ENCODE measurements around the gene ESRRB.

ESRRB gene

DNA sequence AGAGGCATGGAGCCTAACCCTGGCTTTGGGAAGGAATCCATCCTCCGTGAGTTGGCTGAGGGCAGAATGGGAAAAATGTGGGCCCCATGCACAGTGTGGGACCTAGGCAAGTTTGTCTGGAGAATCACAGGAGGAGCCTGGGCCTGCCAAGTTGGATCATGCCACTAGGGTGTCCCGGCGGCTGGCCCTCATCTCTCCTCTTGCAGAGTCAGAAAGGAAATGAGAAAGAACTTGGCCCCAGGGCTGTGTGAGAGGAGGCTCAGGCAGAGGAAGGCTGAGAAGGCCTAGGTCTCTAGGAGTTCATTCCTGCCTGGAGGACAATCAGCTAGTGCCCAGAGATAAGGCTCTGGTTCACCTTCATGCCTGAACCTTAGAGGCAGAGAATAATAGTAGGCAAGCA, 2.5 kb upstream of the ESRRB start:
- DNase-seq (ENCODE audit: low read depth in 1 of 2, low spot score in 1 of 2) = no peak
- no peak for TF ChIP-seq JUND (IDR thresholded peaks at IDR 0.05; ENCODE audit: low read depth)
- in situ Hi-C loops (cut with HindIII; ENCODE audit: low pct_unique_long_range_greater_than_20kb, low sequenced_read_pairs) = no loop called here

DNA sequence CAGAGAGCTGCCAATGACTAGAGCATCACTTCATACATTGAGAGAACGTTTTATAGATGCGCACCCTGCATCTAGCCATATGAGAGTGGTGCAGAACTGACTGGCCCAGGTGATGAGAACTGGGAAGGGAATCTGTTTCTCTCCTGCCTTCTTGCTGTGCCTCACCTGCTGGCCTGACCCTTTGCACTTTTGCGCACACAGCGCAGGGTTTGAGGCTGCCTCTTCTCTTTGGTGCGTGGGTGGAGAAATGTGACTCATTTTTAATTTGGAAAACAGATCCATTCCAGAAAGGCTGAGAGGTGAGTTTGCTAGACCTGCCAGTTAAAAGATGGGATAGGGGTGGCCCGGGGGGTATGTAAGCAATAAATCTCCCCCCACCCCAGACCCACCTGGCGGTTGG, 453 bp upstream of the ESRRB start:
- TF ChIP-seq JUND (IDR thresholded peaks at IDR 0.05; ENCODE audit: low read depth) = no peak
- in situ Hi-C loops (cut with HindIII; ENCODE audit: low pct_unique_long_range_greater_than_20kb, low sequenced_read_pairs) = no loop called here
- DNase-seq (ENCODE audit: low read depth in 1 of 2, low spot score in 1 of 2) = no peak

DNA sequence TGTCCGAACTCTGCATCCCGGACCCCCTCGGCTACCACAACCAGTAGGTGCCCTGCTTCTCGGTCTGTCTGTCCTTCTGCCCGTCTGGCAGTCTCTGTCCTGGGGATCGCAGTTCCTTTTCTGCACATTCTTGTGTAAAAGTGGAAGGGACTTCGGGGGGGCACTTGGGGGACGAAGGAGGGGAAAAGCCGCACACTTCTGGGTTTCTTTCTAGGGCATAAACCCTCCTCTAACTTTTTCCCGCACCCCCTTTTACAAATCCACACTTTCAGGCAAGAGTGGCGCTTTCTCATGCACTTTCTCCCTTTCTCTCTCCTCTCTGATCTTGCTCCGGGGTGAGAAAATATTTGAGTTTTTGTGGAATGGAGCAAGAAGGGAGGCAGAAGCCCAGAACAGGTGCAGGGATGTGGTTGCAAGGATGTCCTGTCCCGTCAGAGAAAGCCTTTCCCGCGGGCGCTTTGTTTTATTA, 506 bp downstream of the ESRRB start:
- in situ Hi-C loops (cut with HindIII; ENCODE audit: low pct_unique_long_range_greater_than_20kb, low sequenced_read_pairs) = no loop called here
- no peak for DNase-seq (ENCODE audit: low read depth in 1 of 2, low spot score in 1 of 2)
- TF ChIP-seq JUND (IDR thresholded peaks at IDR 0.05; ENCODE audit: low read depth) = no peak

DNA sequence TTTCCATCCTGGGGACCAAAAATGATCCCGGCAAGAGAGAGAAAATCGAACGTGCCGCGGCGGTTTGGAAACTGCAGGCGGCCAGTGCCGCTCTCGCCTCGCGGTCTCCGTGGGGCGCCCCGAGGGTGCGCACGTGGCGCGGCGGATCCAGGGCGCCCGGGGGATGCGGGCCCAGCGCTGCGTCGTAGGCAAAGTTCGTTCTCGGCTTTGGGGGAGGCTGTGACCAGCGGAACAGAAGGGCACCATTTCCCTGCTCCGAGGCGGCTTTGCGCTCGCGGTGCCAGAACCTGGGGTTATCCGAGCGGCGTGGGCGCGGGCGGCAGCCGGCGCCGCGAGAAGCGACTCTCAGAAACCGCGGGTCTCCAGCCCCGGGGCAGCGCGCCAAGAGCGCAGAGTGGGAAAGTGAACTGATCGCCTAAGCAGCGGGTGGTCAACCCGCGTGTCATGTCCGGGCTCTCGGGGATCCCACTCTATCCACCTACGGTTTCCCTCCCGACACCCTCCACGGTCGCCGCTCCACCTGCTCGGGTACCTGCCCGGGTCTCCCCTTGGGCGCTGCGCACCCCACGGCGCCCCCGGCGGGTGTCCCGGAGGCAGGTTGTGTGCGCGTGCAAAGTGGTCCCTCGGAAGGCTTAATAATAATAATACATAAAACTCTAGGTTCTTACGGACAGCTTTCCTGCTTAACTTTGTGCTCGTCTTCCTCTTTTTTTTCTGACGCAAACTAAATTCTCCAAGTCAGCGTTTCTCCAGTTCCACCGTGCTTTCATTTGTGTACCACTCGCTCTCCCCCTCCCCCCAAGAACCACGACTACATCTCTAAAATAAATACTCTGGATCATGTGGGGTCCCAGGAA, 1.2 kb downstream of the ESRRB start:
- in situ Hi-C loops (cut with HindIII; ENCODE audit: low pct_unique_long_range_greater_than_20kb, low sequenced_read_pairs) = no loop called here

DNA sequence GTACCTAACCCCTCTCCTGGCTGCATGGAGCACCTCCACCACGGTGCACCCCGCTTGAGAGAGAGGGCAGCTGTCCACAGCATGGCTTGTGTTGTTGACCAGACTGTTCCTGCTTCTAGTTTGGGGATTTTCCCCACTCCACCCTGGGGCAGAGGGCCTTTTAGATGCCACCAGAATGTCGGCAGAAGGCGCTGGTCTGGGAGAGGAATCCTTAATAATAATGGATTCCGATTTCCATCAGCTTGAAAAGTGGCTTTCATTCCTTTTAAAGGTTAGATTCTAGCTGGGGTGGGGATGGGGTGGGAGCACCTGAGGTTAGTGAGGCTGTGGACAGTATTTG, 1.8 kb downstream of the ESRRB start:
- in situ Hi-C loops (cut with HindIII; ENCODE audit: low pct_unique_long_range_greater_than_20kb, low sequenced_read_pairs) = no loop called here
- TF ChIP-seq JUND (IDR thresholded peaks at IDR 0.05; ENCODE audit: low read depth) = no peak
- DNase-seq (ENCODE audit: low read depth in 1 of 2, low spot score in 1 of 2) = no peak

More for the DNA sequence above, 1.2 kb downstream of the ESRRB start:
- DNase-seq (ENCODE audit: low read depth in 1 of 2, low spot score in 1 of 2) = no peak
- TF ChIP-seq JUND (IDR thresholded peaks at IDR 0.05; ENCODE audit: low read depth) = no peak

DNA sequence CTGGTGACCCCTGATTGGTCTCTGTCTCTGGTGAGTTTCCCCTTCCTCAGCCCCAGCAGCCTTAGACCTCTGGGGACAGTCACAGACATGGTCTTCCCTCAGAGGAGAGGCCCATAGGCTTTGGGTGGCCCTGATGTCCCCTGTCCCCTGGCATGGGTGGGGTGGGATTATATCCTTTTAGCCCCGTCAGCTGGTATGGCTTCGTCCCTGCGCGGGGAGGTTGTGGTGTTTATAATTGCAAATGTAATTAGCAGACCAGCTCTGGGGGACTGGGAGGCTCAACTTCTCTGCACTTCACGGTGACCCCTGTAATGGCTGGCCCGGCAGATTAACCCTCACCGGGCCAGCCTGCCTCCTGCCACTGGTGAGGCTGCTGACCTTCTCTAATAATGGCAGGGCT, 5.1 kb downstream of the ESRRB start:
- in situ Hi-C loops (cut with HindIII; ENCODE audit: low pct_unique_long_range_greater_than_20kb, low sequenced_read_pairs) = no loop called here
- no peak for TF ChIP-seq JUND (IDR thresholded peaks at IDR 0.05; ENCODE audit: low read depth)
- no peak for DNase-seq (ENCODE audit: low read depth in 1 of 2, low spot score in 1 of 2)

DNA sequence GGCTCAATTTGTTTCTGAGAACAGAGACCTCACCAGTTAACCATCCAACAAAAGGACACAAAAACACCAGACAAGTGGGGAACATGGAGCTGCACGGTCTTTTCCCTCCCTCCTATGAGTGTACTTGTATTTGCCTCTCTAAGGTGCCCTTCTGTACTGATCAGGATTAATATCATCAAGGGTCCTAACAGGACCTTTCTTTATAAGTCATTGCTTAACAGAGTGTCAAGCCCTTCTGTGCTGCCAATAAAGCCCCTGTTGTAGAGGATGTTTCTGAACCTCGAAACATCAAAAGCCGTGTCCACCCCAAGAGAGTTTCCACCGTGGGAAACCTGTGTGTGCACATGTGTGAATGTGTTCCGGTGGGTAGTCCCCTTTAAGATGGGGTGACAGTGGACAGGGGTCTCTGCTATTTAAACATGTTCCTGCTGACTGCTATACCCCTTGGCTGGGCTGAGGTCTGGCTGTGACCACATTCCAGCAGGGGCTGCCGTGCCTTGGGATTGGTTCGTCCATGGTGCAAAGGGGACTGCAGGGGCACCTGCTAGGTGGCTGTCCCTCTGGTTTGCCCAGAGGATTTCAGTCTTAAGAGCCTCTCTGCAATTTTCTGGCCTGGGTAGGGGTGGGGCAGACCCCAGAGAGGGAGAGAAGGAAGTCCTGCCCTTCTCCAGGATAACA, 6.0 kb downstream of the ESRRB start:
- no peak for DNase-seq (ENCODE audit: low read depth in 1 of 2, low spot score in 1 of 2)
- in situ Hi-C loops (cut with HindIII; ENCODE audit: low pct_unique_long_range_greater_than_20kb, low sequenced_read_pairs) = no loop called here
- TF ChIP-seq JUND (IDR thresholded peaks at IDR 0.05; ENCODE audit: low read depth) = no peak

DNA sequence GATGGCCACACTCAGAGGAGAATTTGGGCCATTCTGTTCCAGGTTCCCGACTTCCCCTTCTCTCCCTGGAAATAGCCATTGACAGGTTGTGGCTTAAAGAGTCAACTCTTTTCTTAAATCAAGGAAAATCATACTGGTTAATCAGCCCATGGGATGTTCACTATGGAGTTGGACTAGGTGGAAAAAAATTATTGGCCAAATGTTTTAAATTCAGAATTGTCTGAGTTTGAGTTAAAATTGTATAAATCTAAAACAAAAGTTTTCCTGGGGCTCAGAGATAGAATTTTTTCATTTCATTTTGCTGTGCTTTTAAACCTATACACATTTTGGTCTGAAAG, 6.5 kb downstream of the ESRRB start:
- in situ Hi-C loops (cut with HindIII; ENCODE audit: low pct_unique_long_range_greater_than_20kb, low sequenced_read_pairs) = no loop called here
- TF ChIP-seq JUND (IDR thresholded peaks at IDR 0.05; ENCODE audit: low read depth) = no peak
- no peak for DNase-seq (ENCODE audit: low read depth in 1 of 2, low spot score in 1 of 2)

DNA sequence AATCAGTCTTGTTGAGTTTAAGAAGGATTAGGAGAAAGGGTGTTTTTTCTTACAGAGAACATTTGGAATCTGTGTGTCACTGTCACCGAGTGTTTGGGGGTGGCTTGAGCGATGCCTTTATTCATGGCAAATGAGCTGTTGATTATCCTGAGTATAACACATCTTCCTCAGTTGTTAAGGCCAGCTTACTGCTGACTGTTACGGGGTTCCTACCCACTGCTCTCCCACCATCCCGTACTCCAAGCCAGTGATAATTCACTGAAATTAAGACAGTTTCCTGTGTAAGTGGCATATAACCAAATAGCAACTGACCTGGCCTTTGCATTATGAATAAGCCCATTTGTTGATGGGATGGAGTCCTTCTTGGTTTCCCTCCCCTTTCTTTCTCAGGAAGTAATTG, 9.5 kb downstream of the ESRRB start:
- no peak for TF ChIP-seq JUND (IDR thresholded peaks at IDR 0.05; ENCODE audit: low read depth)
- in situ Hi-C loops (cut with HindIII; ENCODE audit: low pct_unique_long_range_greater_than_20kb, low sequenced_read_pairs) = no loop called here
- DNase-seq (ENCODE audit: low read depth in 1 of 2, low spot score in 1 of 2) = no peak

DNA sequence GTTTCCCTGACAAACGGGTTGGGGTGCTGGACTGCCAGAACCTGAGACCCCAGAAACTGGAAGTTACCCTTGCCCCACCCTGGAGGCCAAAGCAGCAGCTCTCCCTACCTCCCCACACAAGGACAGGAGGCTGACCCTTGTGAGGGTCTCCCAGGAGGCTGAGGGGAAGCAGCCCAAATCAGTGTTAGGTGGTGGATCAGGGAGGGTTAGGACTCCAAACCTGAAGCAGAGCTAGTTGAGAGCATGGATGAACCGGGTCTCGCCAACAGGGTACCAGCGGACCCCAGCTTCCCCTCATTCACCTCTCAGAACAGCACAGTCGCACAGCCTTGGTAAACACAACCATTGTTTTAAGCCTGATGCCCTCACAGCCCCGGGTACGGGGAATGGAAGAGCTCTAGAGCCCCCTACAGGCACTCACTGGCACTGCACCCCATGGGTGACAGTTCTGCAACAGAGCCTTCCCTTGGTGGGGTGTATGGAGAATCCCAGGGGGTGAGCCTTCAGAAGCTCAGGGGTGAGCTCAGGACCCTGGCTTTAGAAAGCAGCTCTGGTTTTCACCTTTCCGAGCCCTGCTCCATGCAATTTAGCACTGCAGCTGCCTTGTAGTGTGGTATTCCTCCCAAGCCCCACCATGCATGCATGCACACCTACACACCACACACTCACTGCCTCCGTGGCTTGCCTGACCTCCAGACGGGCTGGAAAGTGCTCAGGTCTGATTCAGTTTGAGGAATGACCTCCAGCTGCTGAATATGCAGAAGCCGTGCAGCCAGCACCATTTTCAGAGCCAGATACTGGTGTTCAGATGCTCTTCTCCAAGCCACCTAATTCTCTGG, 11.2 kb downstream of the ESRRB start:
- no peak for TF ChIP-seq JUND (IDR thresholded peaks at IDR 0.05; ENCODE audit: low read depth)
- in situ Hi-C loops (cut with HindIII; ENCODE audit: low pct_unique_long_range_greater_than_20kb, low sequenced_read_pairs) = no loop called here
- DNase-seq (ENCODE audit: low read depth in 1 of 2, low spot score in 1 of 2) = peak; percentile 82 to 88

DNA sequence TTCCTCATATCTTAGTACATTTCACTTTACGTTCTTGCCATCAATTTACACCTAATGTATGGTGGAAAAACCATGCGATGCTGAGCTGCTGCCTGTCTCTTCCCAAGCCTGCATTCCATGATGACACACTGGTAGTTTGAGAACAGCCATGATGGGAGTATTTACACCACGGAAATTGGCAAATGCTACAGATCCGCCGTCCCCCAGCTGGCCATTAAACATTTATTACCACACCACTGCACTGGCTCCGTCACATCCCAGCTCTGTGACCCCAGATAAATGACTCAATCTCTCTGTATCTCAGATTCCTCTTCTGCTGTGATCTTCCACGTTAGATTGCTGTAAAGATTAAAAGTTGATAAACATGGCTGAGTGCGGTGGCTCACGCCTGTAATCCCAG, 13.9 kb downstream of the ESRRB start:
- no peak for DNase-seq (ENCODE audit: low read depth in 1 of 2, low spot score in 1 of 2)
- in situ Hi-C loops (cut with HindIII; ENCODE audit: low pct_unique_long_range_greater_than_20kb, low sequenced_read_pairs) = no loop called here
- TF ChIP-seq JUND (IDR thresholded peaks at IDR 0.05; ENCODE audit: low read depth) = no peak

DNA sequence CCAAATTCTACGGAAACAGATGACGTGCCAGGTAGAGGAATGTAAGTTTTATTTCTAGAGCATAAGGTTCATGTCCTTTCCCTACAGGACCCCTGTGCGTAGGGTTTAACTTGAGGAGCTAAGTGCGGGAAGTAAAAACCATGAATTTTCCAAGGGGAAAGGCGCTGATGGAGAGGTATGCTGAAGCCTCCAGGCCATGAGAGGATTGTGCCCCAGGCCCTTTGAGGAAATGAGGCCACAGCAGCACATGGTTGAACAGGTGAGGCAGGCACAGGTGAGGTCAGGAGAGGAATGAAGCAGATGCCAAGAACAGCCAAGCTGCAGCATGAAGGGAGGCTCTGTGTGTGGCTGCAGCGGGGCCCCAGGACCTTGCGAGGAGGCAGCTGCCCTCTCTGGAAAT, 14.7 kb downstream of the ESRRB start:
- DNase-seq (ENCODE audit: low read depth in 1 of 2, low spot score in 1 of 2) = no peak
- in situ Hi-C loops (cut with HindIII; ENCODE audit: low pct_unique_long_range_greater_than_20kb, low sequenced_read_pairs) = no loop called here
- no peak for TF ChIP-seq JUND (IDR thresholded peaks at IDR 0.05; ENCODE audit: low read depth)
